ENCODE results near the gene SERPINB1. TPM values are rescaled to one million over a fixed set of nuclear protein-coding genes. Genes with fewer than 3 reads are reported as not detected.

The SERPINB1 gene
- total RNA-seq, 4 donors from 2014 or later = 21.3 to 29.0 (median 23.1) TPM

DNA sequence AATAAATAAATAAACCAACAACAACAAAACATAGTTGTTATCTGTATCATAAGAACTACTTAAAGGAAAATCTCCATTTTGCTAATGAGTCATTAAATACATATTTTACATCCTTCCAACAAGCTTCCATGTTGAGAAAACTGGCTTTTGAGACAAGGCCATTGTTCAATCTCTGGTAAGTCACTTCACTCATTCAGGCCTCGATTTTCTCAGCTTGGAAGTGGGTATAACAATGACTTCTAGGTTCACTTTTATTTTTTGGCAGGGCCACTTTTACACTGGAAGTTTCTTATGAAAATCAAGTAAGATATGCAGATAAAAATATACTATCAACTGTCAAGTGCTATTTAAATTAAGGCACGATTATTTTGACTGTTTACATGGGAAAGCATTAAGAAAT, 46.5 kb downstream of the SERPINB1 start:
- no peak overlapping the region for H3K4me3 ChIP-seq
- H3K9me3 ChIP-seq = no peaks in the 10 kb centered on the region
- peaks cover 0 to 4% (median 0%) of the 10 kb centered on the region in 3 donors for H3K36me3 ChIP-seq
- H3K4me1 ChIP-seq = peaks cover 0 to 33% (median 13%) of the 10 kb centered on the region in 4 donors
- no peaks in the 10 kb centered on the region for H3K27me3 ChIP-seq
- 85 to 94% methylated on average over 2 of the region's 2 CpGs for WGBS, 2 donors
- H3K27ac ChIP-seq = no peak overlapping the region
- no peak for DNase-seq (ENCODE audit: low spot score in 2 of 2)
- TF ChIP-seq, protein P1, sequence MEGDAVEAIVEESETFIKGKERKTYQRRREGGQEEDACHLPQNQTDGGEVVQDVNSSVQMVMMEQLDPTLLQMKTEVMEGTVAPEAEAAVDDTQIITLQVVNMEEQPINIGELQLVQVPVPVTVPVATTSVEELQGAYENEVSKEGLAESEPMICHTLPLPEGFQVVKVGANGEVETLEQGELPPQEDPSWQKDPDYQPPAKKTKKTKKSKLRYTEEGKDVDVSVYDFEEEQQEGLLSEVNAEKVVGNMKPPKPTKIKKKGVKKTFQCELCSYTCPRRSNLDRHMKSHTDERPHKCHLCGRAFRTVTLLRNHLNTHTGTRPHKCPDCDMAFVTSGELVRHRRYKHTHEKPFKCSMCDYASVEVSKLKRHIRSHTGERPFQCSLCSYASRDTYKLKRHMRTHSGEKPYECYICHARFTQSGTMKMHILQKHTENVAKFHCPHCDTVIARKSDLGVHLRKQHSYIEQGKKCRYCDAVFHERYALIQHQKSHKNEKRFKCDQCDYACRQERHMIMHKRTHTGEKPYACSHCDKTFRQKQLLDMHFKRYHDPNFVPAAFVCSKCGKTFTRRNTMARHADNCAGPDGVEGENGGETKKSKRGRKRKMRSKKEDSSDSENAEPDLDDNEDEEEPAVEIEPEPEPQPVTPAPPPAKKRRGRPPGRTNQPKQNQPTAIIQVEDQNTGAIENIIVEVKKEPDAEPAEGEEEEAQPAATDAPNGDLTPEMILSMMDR (IDR thresholded peaks at IDR 0.05) = no peak
- TF ChIP-seq POLR2A (IDR thresholded peaks at IDR 0.05) (no peak), EP300 (IDR thresholded peaks at IDR 0.05) (no peak)

- TF ChIP-seq, protein P1 (IDR thresholded peaks at IDR 0.05) = no peak
- TF ChIP-seq POLR2A (IDR thresholded peaks at IDR 0.05) (no peak), EP300 (IDR thresholded peaks at IDR 0.05) (no peak)
- no peak overlapping the region for H3K4me3 ChIP-seq
- 87 to 94% methylated on average over 5 of the region's 5 CpGs for WGBS, 2 donors
- H3K4me1 ChIP-seq = peaks cover 0 to 35% (median 13%) of the 10 kb centered on the region in 4 donors
- DNase-seq (ENCODE audit: low spot score in 2 of 2) = no peak
- H3K27ac ChIP-seq = no peak overlapping the region
- H3K36me3 ChIP-seq = peaks cover 0 to 4% (median 0%) of the 10 kb centered on the region in 3 donors
- no peaks in the 10 kb centered on the region for H3K9me3 ChIP-seq
- H3K27me3 ChIP-seq = no peaks in the 10 kb centered on the region
Observed at GRCh38 chr6:2794171-2794730, 47.4 kb downstream of the SERPINB1 start.

- H3K4me1 ChIP-seq = peaks cover 0 to 35% (median 13%) of the 10 kb centered on the region in 4 donors
- H3K27me3 ChIP-seq = no peaks in the 10 kb centered on the region
- no peak overlapping the region for H3K4me3 ChIP-seq
- H3K9me3 ChIP-seq = no peaks in the 10 kb centered on the region
- 52 to 70% methylated on average over 9 of the region's 9 CpGs for WGBS, 2 donors
- H3K27ac ChIP-seq = no peak overlapping the region
- H3K36me3 ChIP-seq = peaks cover 0 to 4% (median 0%) of the 10 kb centered on the region in 3 donors
- no peak for DNase-seq (ENCODE audit: low spot score in 2 of 2)
- no peak for TF ChIP-seq POLR2A (IDR thresholded peaks at IDR 0.05)
- TF ChIP-seq, protein P1 (IDR thresholded peaks at IDR 0.05) = no peak
- TF ChIP-seq EP300 (IDR thresholded peaks at IDR 0.05) = no peak
Observed at GRCh38 chr6:2793534-2794151, 48.0 kb downstream of the SERPINB1 start.

DNA sequence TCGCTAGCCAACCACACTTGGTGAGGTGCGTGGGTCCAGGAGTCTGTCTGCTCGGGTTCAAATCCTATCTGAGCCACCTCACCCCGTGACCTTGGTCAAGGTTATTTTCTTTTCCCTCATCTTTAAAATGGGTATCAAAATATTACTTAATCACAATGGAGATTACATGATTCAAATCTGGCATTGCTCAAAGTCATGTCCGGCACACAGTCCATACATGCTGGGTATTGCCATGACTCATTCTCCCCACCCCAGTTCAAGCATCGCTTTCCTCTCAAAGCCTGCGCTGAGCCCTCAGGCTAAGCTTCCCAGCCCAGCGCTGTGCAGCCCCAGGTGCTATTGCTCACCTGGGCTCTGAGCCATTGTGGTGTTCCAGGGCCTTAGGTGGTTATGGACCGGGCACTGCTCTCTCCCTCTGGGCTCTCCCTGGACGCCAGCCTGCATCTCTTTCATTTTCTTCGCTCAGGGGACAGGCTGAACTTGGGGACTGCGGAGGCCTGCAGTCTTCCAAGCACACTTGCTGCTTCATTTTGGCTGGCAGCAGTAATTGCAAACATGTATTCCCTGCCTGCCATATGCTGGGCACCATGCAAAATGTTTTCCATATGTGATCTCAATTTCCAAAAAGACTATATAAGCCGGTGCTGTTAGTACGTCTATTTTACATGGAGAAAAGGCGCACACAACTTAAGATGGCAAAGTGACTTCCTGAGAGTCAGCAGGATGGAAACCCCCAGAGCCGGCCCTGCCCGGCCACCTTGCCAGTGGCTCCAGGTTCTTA, 49.1 kb downstream of the SERPINB1 start:
- H3K27ac ChIP-seq = peak overlapping the region in 2 of 4 donors; percentile 55 to 75
- 93 to 95% methylated on average over 17 of the region's 17 CpGs for WGBS, 2 donors
- TF ChIP-seq, protein P1 (IDR thresholded peaks at IDR 0.05) = no peak
- TF ChIP-seq POLR2A (IDR thresholded peaks at IDR 0.05) (no peak), EP300 (IDR thresholded peaks at IDR 0.05) (no peak)
- peaks cover 0 to 9% (median 0%) of the 10 kb centered on the region in 3 donors for H3K36me3 ChIP-seq
- H3K9me3 ChIP-seq = no peaks in the 10 kb centered on the region
- H3K4me1 ChIP-seq = peaks cover 0 to 35% (median 13%) of the 10 kb centered on the region in 4 donors
- no peak overlapping the region for H3K4me3 ChIP-seq
- no peak for DNase-seq (ENCODE audit: low spot score in 2 of 2)
- no peaks in the 10 kb centered on the region for H3K27me3 ChIP-seq

Measured in tibial nerve (tissue), 4 donors.